GM10266 (cell line): Measurements from ENCODE around the gene HSD11B1.

ENCODE experiments used
- DNase-seq: peaks from one replicate; pipeline ENCODE4 v3.0.0; 2012; ENCODE audit errors: extremely low spot score
- TF ChIP-seq, protein P1 (sequence below): IDR thresholded peaks from 2 replicates; pipeline ENCODE4 v1.5.1; 2012; ENCODE audit warnings: mild to moderate bottlenecking, low read depth; ENCODE audit not compliant: control insufficient read depth, insufficient read depth; ENCODE audit errors: missing control alignments

The HSD11B1 gene

GRCh38 chr1:209704584-209704983, at the start of gene HSD11B1:
Gene HSD11B1, plus strand, starts transcription at chr1:209704846. Its CDS starts 97 bp downstream, at chr1:209704943.
- TF ChIP-seq, protein P1, sequence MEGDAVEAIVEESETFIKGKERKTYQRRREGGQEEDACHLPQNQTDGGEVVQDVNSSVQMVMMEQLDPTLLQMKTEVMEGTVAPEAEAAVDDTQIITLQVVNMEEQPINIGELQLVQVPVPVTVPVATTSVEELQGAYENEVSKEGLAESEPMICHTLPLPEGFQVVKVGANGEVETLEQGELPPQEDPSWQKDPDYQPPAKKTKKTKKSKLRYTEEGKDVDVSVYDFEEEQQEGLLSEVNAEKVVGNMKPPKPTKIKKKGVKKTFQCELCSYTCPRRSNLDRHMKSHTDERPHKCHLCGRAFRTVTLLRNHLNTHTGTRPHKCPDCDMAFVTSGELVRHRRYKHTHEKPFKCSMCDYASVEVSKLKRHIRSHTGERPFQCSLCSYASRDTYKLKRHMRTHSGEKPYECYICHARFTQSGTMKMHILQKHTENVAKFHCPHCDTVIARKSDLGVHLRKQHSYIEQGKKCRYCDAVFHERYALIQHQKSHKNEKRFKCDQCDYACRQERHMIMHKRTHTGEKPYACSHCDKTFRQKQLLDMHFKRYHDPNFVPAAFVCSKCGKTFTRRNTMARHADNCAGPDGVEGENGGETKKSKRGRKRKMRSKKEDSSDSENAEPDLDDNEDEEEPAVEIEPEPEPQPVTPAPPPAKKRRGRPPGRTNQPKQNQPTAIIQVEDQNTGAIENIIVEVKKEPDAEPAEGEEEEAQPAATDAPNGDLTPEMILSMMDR: no peak
- DNase-seq: no peak

GRCh38 chr1:209655411-209656231, 49.0 kb upstream of the HSD11B1 start:
- TF ChIP-seq, protein P1: no peak

GRCh38 chr1:209657140-209657879, 47.3 kb upstream of the HSD11B1 start:
- DNase-seq: peak; percentile 47
- TF ChIP-seq, protein P1: no peak

More at GRCh38 chr1:209655411-209656231, 49.0 kb upstream of the HSD11B1 start:
- no peak for DNase-seq

DNA sequence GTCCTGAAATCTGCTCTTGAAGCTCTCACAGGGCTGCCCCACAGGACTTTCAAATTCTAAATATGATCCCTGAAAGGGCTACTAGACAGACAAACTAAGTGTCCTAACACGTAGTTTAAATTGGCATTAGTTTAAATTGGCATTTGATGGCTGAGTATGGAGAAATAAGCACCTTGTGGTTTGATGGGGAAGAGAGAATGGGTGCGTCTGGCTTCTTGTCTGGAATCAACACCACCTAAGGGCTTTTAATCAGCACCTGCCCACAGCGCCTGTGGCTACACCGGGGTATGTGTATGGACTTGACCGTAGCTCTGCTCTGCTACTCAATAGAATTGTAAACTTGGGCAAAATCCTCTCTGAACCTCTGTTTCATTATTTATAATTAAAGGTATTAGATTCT, 46.7 kb upstream of the HSD11B1 start:
- no peak for DNase-seq
- TF ChIP-seq, protein P1: no peak

DNA sequence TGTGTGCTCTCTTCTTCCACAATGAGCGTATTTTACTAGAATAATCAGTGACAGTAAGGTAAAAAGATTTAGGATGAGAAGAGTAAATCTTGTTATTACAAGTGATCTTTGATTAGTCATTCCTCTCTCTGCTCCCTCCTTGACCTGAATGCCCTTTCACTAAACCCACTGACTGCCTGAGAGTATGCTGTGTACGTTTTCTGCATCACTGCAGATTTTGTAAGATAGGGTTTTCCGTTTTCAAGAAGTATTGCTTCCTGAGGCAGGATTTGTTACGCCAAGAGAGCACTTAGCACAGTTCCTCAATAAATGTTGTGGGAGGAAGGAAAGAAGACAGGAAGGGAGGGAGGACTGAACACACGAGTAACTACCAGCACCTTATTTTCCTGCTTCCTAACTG, 44.7 kb upstream of the HSD11B1 start:
- TF ChIP-seq, protein P1: no peak
- peak; percentile 39 for DNase-seq

DNA sequence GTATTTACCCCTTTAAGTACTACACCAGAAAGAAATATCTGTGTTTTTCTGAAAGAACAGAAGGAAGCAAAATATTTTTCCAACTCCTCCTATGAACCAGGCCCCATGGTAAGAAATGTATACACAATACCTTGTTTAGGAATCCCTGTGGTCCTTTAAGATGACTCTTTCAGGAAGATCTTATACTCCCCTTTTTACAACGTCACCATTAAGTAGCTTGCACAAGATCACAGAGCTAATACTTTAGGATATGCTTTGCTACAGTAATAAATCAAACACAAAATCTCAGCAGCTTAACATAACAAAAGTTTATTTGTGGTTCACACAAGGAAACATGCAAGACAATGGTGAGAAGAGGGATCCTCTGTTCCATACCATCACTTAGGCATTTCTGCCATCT, 43.6 kb upstream of the HSD11B1 start:
- no peak for DNase-seq
- TF ChIP-seq, protein P1: no peak
